ENCODE data around the gene HYAL3.
"Not testable (repeated sequence)": the region's sequence is repeated elsewhere in the genome, so short reads cannot be mapped to it uniquely, and the experiment has no call there.

DNA sequence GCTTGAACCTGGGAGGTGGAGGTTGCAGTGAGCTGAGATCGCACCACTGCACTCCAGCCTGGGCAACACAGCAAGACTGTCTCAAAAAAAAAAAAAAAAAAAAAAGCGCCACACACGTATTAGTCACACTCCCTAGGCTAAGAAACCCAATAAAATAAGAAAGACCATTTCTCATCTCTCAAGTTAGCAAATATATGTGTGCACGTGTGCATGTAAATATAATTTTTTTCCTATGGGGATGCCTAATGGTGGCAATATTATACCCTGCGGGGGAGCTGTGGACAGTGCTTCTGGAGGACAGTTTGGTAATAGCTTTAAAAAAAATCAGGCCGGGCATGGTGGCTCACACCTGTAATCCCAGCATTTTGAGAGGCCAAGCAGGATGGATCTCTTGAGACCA is 15.1 kb downstream of the HYAL3 start:
- TF ChIP-seq, protein P1, sequence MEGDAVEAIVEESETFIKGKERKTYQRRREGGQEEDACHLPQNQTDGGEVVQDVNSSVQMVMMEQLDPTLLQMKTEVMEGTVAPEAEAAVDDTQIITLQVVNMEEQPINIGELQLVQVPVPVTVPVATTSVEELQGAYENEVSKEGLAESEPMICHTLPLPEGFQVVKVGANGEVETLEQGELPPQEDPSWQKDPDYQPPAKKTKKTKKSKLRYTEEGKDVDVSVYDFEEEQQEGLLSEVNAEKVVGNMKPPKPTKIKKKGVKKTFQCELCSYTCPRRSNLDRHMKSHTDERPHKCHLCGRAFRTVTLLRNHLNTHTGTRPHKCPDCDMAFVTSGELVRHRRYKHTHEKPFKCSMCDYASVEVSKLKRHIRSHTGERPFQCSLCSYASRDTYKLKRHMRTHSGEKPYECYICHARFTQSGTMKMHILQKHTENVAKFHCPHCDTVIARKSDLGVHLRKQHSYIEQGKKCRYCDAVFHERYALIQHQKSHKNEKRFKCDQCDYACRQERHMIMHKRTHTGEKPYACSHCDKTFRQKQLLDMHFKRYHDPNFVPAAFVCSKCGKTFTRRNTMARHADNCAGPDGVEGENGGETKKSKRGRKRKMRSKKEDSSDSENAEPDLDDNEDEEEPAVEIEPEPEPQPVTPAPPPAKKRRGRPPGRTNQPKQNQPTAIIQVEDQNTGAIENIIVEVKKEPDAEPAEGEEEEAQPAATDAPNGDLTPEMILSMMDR (conservative IDR thresholded peaks at IDR 0.05), result not testable (repeated sequence)
- not testable (repeated sequence) for TF ChIP-seq EZH2 (IDR thresholded peaks at IDR 0.05; ENCODE audit: low read depth)

Data from PC-9 (cell line).